Embryonic facial prominence (tissue), 1 donor: Measurements from ENCODE around the gene DDX47.
"Not testable (repeated sequence)": the region's sequence is repeated elsewhere in the genome, so short reads cannot be mapped to it uniquely, and the experiment has no call there.

Source experiments
- DNase-seq: peaks from one replicate; pipeline ENCODE4 v3.0.0-alpha.2; 2016; ENCODE audit errors: extremely low spot score

Gene DDX47

DNA sequence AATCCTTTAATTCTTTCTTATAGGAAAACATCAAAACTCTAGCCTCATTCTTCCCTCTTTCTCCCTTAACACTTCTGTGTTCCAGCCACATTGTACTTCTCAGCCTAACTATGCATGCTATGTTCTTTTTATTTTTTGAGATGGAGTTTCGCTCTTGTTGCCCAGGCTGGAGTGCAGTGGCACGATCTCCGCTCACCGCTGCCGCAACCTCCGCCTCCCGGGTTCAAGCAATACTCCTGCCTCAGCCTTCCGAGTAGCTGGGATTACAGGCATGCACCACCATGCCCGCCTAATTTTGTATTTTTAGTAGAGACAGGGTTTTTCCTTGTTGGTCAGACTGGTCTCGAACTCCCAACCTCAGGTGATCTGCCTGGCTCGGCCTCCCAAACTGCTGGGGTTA lies 7.2 kb downstream of the DDX47 start:
- DNase-seq = not testable (repeated sequence)

- no peak for DNase-seq
Observed at GRCh38 chr12:12821975-12822374, 8.8 kb downstream of the DDX47 start.

- DNase-seq = no peak
Observed at GRCh38 chr12:12822886-12823285, 9.7 kb downstream of the DDX47 start.

DNA sequence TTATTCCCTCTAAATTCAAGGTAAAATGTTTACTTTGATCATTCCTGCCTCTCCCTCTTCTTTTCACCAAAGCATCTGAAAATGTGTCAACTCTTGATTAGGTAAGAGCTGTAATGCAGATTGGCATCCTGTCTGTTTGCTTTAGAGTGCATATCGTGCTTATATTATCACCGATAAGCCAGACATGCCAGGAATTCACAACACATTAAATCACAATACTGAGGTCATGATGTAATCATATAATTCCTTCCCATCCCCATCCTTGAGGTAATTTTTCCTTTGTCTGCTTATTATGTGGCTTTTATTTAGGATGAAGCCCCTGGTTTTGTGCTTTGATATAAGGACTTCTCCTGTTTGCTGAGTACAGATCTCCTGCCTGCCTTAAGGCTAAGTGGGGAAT lies 10.2 kb downstream of the DDX47 start:
- DNase-seq = no peak

DNA sequence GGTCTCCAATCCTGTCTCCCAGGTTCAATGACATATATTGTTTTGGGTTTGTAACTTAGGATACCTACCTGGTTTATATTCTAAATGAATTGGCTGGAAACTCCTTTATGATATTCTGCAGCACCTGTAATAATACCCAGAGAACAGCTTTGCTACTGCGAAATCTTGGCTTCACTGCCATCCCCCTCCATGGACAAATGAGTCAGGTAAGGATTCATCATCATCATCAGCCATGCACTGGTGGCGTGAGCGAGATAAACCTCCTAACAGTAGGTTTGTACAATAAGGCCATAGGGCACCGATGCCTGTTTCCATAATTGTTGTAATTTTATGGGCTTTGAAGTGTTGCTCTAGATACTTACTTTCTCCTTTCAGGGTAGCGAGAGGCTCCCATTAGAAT lies 10.7 kb downstream of the DDX47 start:
- no peak for DNase-seq

- DNase-seq = peak; percentile 10
Observed at GRCh38 chr12:12835378-12836146, 22.4 kb downstream of the DDX47 start.

DNA sequence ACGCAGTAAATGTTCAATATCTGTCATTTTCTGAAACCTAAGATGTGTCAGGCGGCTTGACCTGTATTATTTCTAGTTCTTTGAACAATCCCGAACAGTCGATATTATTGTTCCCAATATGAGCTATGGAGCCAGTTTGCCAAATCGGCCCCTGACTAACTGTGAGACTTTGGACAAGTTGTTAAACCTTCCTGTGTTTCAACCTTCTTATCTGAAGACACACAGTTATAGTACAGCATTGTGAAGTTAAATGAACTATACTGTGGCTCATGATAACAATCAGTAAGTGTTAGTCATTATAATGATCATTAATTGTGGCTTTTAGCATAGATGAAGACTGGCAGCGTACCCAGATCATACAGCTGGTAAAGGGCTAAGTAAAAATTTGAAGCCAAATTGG lies 23.4 kb downstream of the DDX47 start:
- DNase-seq = no peak

- DNase-seq = peak; percentile 27
Observed at GRCh38 chr12:12837025-12837812, 24.1 kb downstream of the DDX47 start.

DNA sequence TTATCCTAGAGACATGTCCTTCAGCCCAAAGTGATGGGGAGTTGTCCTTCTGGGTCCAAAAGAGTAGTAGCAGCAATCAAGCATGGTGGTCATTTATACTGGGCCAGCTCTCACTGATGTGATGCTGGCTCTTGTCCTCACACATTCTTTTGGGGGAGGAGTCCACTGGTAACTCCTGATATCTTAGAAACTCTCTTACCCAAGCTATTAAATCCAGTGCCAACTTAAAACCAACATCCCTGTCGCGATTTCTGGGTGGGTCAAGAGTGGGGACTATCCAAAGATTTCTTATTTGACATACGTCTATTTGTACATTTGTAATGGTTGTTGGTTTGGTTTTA lies 24.6 kb downstream of the DDX47 start:
- no peak for DNase-seq

GRCh38 chr12:12839003-12839395 lies 25.9 kb downstream of the DDX47 start:
- DNase-seq = no peak

DNA sequence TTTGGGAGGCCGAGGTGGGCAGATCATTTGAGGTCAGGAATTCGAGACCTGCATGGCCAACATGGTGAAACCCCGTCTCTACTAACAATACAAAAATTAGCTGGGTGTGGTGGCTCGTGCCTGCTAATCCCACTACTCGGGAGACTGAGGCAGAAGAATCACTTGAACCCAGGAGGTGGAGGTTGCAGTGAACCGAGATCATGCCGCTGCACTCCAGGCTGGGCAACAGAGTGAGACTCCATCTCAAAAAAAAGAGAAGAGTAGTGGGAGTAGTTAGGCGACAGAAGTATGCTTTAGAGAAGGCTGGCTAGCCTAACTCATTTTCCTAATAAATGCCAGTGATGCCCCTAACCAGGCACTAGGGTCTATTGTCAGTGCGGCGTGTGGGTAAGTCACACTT lies 26.3 kb downstream of the DDX47 start:
- not testable (repeated sequence) for DNase-seq

DNA sequence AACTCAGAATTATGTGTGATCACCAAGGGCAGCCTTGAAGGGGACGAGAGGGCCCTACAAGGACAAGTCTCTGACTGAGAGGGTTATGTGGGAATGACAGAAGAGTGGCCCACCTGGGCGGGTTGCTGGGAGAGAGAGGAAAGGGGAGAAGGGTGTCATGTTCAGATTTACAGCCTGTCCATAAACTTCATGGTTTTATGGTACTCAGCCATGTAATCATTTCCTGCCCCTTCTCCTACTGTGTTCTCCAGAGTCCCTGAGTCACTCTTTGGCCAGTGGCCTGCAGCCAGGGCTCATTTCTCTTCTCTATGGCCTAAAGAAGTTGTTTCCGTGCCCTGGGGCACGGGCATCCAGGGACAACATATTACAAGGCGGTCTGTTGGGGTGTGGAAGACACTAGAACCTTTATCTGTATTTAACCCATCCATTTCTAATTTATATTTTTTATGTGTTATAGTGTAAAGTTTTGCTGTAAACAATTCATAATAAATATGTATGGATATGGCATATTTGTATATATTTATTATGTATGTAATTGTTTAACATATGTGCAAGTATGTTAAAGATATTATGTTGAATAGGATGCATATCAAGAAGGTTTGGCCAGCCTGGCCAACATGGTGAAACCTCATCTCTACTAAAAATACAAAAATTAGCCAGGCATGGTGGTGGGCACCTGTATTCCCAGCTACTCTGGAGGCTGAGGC lies 26.9 kb downstream of the DDX47 start:
- DNase-seq = no peak

GRCh38 chr12:12840580-12840899 lies 27.4 kb downstream of the DDX47 start:
- DNase-seq = no peak

DNA sequence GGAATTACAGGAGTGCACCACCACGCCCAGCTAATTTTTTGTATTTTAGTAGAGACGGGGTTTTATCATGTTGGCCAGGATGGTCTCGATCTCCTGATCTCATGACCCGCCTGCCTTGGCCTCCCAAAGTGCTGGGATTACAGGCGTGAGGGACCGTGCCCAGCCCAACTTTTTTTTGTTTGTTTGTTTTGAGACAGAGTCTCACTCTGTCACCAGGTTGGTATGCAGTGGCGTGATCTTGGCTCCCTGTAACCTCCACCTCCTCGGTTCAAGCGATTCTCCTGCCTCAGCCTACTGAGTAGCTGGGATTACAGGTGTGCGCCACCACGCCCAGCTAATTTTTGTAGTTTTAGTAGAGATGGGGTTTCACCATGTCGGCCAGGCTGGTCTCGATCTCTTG lies 28.3 kb downstream of the DDX47 start:
- not testable (repeated sequence) for DNase-seq

GRCh38 chr12:12845794-12846243 lies 32.7 kb downstream of the DDX47 start:
- no peak for DNase-seq

GRCh38 chr12:12846780-12847179 lies 33.6 kb downstream of the DDX47 start:
- not testable (repeated sequence) for DNase-seq

GRCh38 chr12:12853435-12853834 lies 40.3 kb downstream of the DDX47 start:
- no peak for DNase-seq

- DNase-seq = no peak
Observed at GRCh38 chr12:12859690-12860089, 46.5 kb downstream of the DDX47 start.

GRCh38 chr12:12864243-12864642 lies 51.1 kb downstream of the DDX47 start:
- no peak for DNase-seq

- DNase-seq = no peak
Observed at GRCh38 chr12:12868477-12869235, 55.5 kb downstream of the DDX47 start.

DNA sequence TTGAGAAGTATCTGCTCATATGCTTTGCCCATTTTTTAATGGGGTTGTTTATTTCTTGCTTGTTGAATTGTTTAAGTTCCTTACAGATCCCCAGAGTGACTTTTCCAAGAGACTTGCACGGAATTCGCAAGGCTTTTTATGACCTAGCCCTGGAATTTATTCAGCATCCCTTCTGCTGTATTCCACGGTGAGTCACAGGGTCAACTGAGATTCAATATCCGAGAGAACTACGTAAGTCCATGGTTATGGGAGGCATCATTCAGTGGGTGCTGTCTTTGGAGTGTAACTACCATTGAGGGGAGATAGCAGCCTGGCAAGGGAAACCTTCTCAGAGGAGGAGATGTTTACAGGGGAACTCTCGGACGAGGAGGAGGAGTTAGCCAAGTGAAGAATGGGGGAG lies 57.3 kb downstream of the DDX47 start:
- DNase-seq = no peak

DNA sequence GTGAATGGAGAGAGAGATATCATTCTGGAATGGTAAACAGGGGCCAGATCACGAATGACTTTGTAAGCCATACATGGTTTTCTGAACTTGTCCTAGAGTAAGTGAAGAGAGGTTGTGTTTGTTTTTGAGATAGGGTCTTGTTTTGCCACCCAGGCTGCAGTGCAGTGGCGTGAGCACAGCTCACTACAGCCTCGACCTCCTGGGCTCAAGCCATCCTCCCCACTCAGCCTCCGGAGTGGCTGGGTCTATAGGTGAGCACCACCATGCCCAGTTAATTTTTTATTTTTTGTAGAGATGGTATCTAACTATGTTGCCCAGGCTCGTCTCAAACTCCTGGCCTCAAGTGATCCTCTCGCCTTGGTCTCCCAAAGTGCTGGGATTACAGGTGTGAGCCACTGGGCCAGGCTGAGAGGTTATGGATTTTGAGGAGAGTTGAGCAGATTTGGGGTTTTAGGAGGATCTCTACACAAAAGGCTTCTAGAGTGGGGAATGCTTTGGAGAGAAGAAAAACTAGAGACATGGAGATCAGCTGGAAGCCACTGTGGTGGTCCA lies 58.5 kb downstream of the DDX47 start:
- DNase-seq = no peak
